Common myeloid progenitor, CD34-positive (primary cell): ENCODE measurements around the gene IL1RN.
"Not testable (repeated sequence)": the region's sequence is repeated elsewhere in the genome, so short reads cannot be mapped to it uniquely, and the experiment has no call there.

Experiments used
- CTCF ChIA-PET: fragments of 350-600 bp; sonication (Branson Sonifier 250); formaldehyde crosslinking; loops from one replicate; lab custom pipeline; 2021; ENCODE audit warnings: antibody characterized with exemption; lab: Charles Lee
- POLR2A ChIA-PET: fragments of 350-600 bp; sonication (Branson Sonifier 250); formaldehyde crosslinking; loops from one replicate; lab custom pipeline; 2021; ENCODE audit warnings: antibody characterized with exemption; lab: Charles Lee
- DNase-seq, 3 donors: peaks; one replicate each; pipeline versions ENCODE4 v3.0.0 to v3.0.0-alpha.2; 2013
- H3K27ac ChIP-seq, 2 experiments: 1 replicate in 1 of 2; 2 replicates in 1 of 2; pipeline ENCODE4 v1.7.0; 2013; ENCODE audit warnings: inconsistent platforms in 2 of 2, low read length in 2 of 2, mild to moderate bottlenecking in 2 of 2, low read depth in 1 of 2, moderate library complexity in 1 of 2; ENCODE audit not compliant: severe bottlenecking in 2 of 2, insufficient read depth in 1 of 2, poor library complexity in 1 of 2
- H3K27me3 ChIP-seq, 5 experiments: replicated peaks in 2 of 5; 1 replicate in 3 of 5; 2 replicates in 2 of 5; pipeline versions ENCODE4 v1.6.1 to v1.7.0; 2013; ENCODE audit warnings: low read length in 4 of 5, mild to moderate bottlenecking in 2 of 5, moderate library complexity in 2 of 5, inconsistent platforms in 1 of 5; ENCODE audit not compliant: insufficient read depth in 5 of 5, control insufficient read depth in 4 of 5
- H3K36me3 ChIP-seq, 4 experiments: 1 replicate in 2 of 4; 2 replicates in 2 of 4; pipeline versions ENCODE4 v1.6.1 to v1.7.0; 2013; ENCODE audit warnings: low read length in 3 of 4, control low read depth in 1 of 4, mild to moderate bottlenecking in 1 of 4; ENCODE audit not compliant: control insufficient read depth in 4 of 4, insufficient read depth in 4 of 4
- H3K4me1 ChIP-seq, 4 experiments: 1 replicate in 3 of 4; 2 replicates in 1 of 4; pipeline versions ENCODE4 v1.6.1 to v1.7.1; 2013; ENCODE audit warnings: low read length in 3 of 4, mild to moderate bottlenecking in 3 of 4, control low read depth in 1 of 4, inconsistent platforms in 1 of 4, moderate library complexity in 1 of 4; ENCODE audit not compliant: control insufficient read depth in 4 of 4, insufficient read depth in 4 of 4; ENCODE audit errors: control extremely low read depth in 1 of 4
- H3K4me3 ChIP-seq, 7 experiments: 1 replicate in 4 of 7; 2 replicates in 3 of 7; pipeline versions ENCODE4 v1.5.1 to v1.7.0; 2013; ENCODE audit warnings: mild to moderate bottlenecking in 7 of 7, low read length in 6 of 7, moderate library complexity in 6 of 7, inconsistent platforms in 2 of 7, low read depth in 2 of 7, control low read depth in 1 of 7; ENCODE audit not compliant: insufficient read depth in 4 of 7, control insufficient read depth in 1 of 7; ENCODE audit errors: extremely low read depth in 1 of 7
- H3K9me3 ChIP-seq, 5 experiments: 1 replicate in 4 of 5; 2 replicates in 1 of 5; pipeline versions ENCODE4 v1.6.1 to v1.7.1; 2013; ENCODE audit warnings: low read length in 4 of 5, mild to moderate bottlenecking in 2 of 5, inconsistent platforms in 1 of 5, low read depth in 1 of 5, moderate library complexity in 1 of 5; ENCODE audit not compliant: control insufficient read depth in 4 of 5, insufficient read depth in 2 of 5; ENCODE audit errors: control extremely low read depth in 1 of 5
- WGBS: methylation state at CpG from one replicate; pipeline ENCODE4 v1.1.5; 2013; ENCODE audit not compliant: insufficient coverage; 5-methylcytosine and 5-hydroxymethylcytosine counted together

IL1RN gene

GRCh38 chr2:113092864-113093612 lies 34.4 kb upstream of the IL1RN start:
- POLR2A ChIA-PET: no interaction called here
- H3K27ac ChIP-seq: no peak overlapping the region
- no peaks in the 10 kb centered on the region for H3K27me3 ChIP-seq
- 100% methylated on average over 4 of the region's 5 CpGs for WGBS
- no peak overlapping the region for H3K4me3 ChIP-seq
- H3K9me3 ChIP-seq: peaks cover 0 to 9% (median 0%) of the 10 kb centered on the region in 5 experiments
- peaks cover 0 to 11% (median under 1%) of the 10 kb centered on the region in 4 experiments for H3K4me1 ChIP-seq
- no peaks in the 10 kb centered on the region for H3K36me3 ChIP-seq
- DNase-seq: no peak
- CTCF ChIA-PET: interaction anchor here (0.6 to 1.1 kb wide), 3 partner anchors 10 to 45 kb away, joined by 3 to 4 read pairs (median 3); no protein-coding TSS in a partner anchor

GRCh38 chr2:113093613-113093977 lies 33.8 kb upstream of the IL1RN start:
- no peak for DNase-seq
- Histone ChIP-seq H3K36me3 (no peaks in the 10 kb centered on the region), H3K4me3 (no peak overlapping the region), H3K27ac (no peak overlapping the region), H3K4me1 (peaks cover 0 to 11% (median under 1%) of the 10 kb centered on the region in 4 experiments), H3K9me3 (peaks cover 0 to 9% (median 0%) of the 10 kb centered on the region in 5 experiments), H3K27me3 (no peaks in the 10 kb centered on the region)
- ChIA-PET POLR2A (no interaction called here), CTCF (interaction anchor here (0.6 to 1.1 kb wide), 3 partner anchors 11 to 45 kb away, joined by 3 to 4 read pairs (median 3); no protein-coding TSS in a partner anchor)
- no CpG with 5 or more reads among the region's 2 CpGs for WGBS

GRCh38 chr2:113096306-113096705 lies 31.1 kb upstream of the IL1RN start:
- H3K4me1 ChIP-seq, H3K4me3 ChIP-seq, CTCF ChIA-PET, H3K27me3 ChIP-seq, H3K27ac ChIP-seq, H3K9me3 ChIP-seq, DNase-seq, POLR2A ChIA-PET, H3K36me3 ChIP-seq: not testable (repeated sequence)
- no CpG with 5 or more reads among the region's 14 CpGs for WGBS

- H3K9me3 ChIP-seq, H3K27me3 ChIP-seq, H3K4me1 ChIP-seq, H3K36me3 ChIP-seq, H3K27ac ChIP-seq, H3K4me3 ChIP-seq, DNase-seq: not testable (repeated sequence)
- ChIA-PET POLR2A (interaction anchor here (0.7 kb wide), 1 partner anchor 79 kb away, joined by 3 read pairs; no protein-coding TSS in a partner anchor), CTCF (interaction anchor here (0.9 to 2.2 kb wide), 2 partner anchors 15 to 17 kb away, joined by 3 to 9 read pairs; no protein-coding TSS in a partner anchor)
- 100% methylated on average over 2 of the region's 2 CpGs for WGBS
These were observed 30.4 kb upstream of the IL1RN start for GRCh38 chr2:113096842-113097618.

- POLR2A ChIA-PET: interaction anchor here (0.7 kb wide), 1 partner anchor 78 kb away, joined by 3 read pairs; no protein-coding TSS in a partner anchor
- no peaks in the 10 kb centered on the region for H3K36me3 ChIP-seq
- H3K27ac ChIP-seq: no peak overlapping the region
- no peaks in the 10 kb centered on the region for H3K4me1 ChIP-seq
- 81% methylated on average over 3 of the region's 4 CpGs for WGBS
- CTCF ChIA-PET: interaction anchor here (0.8 to 2.2 kb wide), 5 partner anchors 14 to 134 kb away, joined by 3 to 9 read pairs (median 3); no protein-coding TSS in a partner anchor
- no peaks in the 10 kb centered on the region for H3K27me3 ChIP-seq
- H3K4me3 ChIP-seq: no peak overlapping the region
- no peak for DNase-seq
- peaks cover 0 to 9% (median 0%) of the 10 kb centered on the region in 5 experiments for H3K9me3 ChIP-seq
These were observed 29.4 kb upstream of the IL1RN start for GRCh38 chr2:113098041-113098440.

GRCh38 chr2:113098532-113098931 lies 28.9 kb upstream of the IL1RN start:
- Histone ChIP-seq H3K4me1 (no peaks in the 10 kb centered on the region), H3K4me3 (no peak overlapping the region), H3K36me3 (no peaks in the 10 kb centered on the region), H3K27me3 (no peaks in the 10 kb centered on the region), H3K9me3 (peaks cover 0 to 9% (median 0%) of the 10 kb centered on the region in 5 experiments), H3K27ac (no peak overlapping the region)
- ChIA-PET CTCF (interaction anchor here (0.8 to 2.2 kb wide), 4 partner anchors 18 to 135 kb away, joined by 3 to 9 read pairs (median 4); no protein-coding TSS in a partner anchor), POLR2A (no interaction called here)
- no peak for DNase-seq
- WGBS: 100% methylated on average over 6 of the region's 6 CpGs
